ENCODE measurements around the gene LRRC4C. TPM values are rescaled to one million over a fixed set of nuclear protein-coding genes. Genes with fewer than 3 reads are reported as not detected.
"Not testable (repeated sequence)": the region's sequence is repeated elsewhere in the genome, so short reads cannot be mapped to it uniquely, and the experiment has no call there.

Gene LRRC4C
- polyA plus RNA-seq, 4 donors, result 1.4 to 1.6 TPM; not detected in 2

- WGBS, 3 donors, result 62 to 76% (median 66%) methylated on average over 1 of the region's 1 CpG
- DNase-seq (no peak), FAIRE-seq (no peak)
- Histone ChIP-seq H3K4me1 (ENCODE audit: control insufficient read depth in 3 of 3, insufficient read depth in 2 of 3, low read depth in 1 of 3, low read length in 2 of 3) (no peaks in the 10 kb centered on the region), H3K9me3 (ENCODE audit: control insufficient read depth in 2 of 2, insufficient read depth in 1 of 2, low read depth in 1 of 2, low read length in 1 of 2) (no peaks in the 10 kb centered on the region), H3K27ac (ENCODE audit: low read depth in 1 of 3, low read length in 2 of 3) (no peak overlapping the region), H3K27me3 (ENCODE audit: control insufficient read depth in 3 of 3, insufficient read depth in 3 of 3, low read length in 3 of 3) (no peaks in the 10 kb centered on the region), H3K4me3 (ENCODE audit: low read depth in 1 of 3, low read length in 3 of 3) (no peak overlapping the region), H3K36me3 (ENCODE audit: control insufficient read depth in 3 of 3, insufficient read depth in 2 of 3, low read depth in 1 of 3, low read length in 3 of 3) (no peaks in the 10 kb centered on the region)
Observed at GRCh38 chr11:41031551-41032060, 427.8 kb downstream of the LRRC4C start.

- H3K4me3 ChIP-seq (ENCODE audit: low read depth in 1 of 3, low read length in 3 of 3), result no peak overlapping the region
- H3K9me3 ChIP-seq (ENCODE audit: control insufficient read depth in 2 of 2, insufficient read depth in 1 of 2, low read depth in 1 of 2, low read length in 1 of 2), result no peaks in the 10 kb centered on the region
- no peaks in the 10 kb centered on the region for H3K36me3 ChIP-seq (ENCODE audit: control insufficient read depth in 3 of 3, insufficient read depth in 2 of 3, low read depth in 1 of 3, low read length in 3 of 3)
- no peaks in the 10 kb centered on the region for H3K27me3 ChIP-seq (ENCODE audit: control insufficient read depth in 3 of 3, insufficient read depth in 3 of 3, low read length in 3 of 3)
- WGBS, 3 donors, result 90 to 92% (median 90%) methylated on average over 4 of the region's 4 CpGs
- H3K27ac ChIP-seq (ENCODE audit: low read depth in 1 of 3, low read length in 2 of 3), result no peak overlapping the region
- FAIRE-seq (no peak), DNase-seq (no peak)
- no peaks in the 10 kb centered on the region for H3K4me1 ChIP-seq (ENCODE audit: control insufficient read depth in 3 of 3, insufficient read depth in 2 of 3, low read depth in 1 of 3, low read length in 2 of 3)
Observed at GRCh38 chr11:41020259-41020658, 439.2 kb downstream of the LRRC4C start.

GRCh38 chr11:41019666-41020065, 439.8 kb downstream of the LRRC4C start:
- DNase-seq; H3K9me3 ChIP-seq (ENCODE audit: control insufficient read depth in 2 of 2, insufficient read depth in 1 of 2, low read depth in 1 of 2, low read length in 1 of 2); H3K4me1 ChIP-seq (ENCODE audit: control insufficient read depth in 3 of 3, insufficient read depth in 2 of 3, low read depth in 1 of 3, low read length in 2 of 3); FAIRE-seq; H3K27me3 ChIP-seq (ENCODE audit: control insufficient read depth in 3 of 3, insufficient read depth in 3 of 3, low read length in 3 of 3); H3K4me3 ChIP-seq (ENCODE audit: low read depth in 1 of 3, low read length in 3 of 3); H3K36me3 ChIP-seq (ENCODE audit: control insufficient read depth in 3 of 3, insufficient read depth in 2 of 3, low read depth in 1 of 3, low read length in 3 of 3); H3K27ac ChIP-seq (ENCODE audit: low read depth in 1 of 3, low read length in 2 of 3): not testable (repeated sequence)

GRCh38 chr11:41018224-41018623, 441.2 kb downstream of the LRRC4C start:
- Histone ChIP-seq H3K27ac (ENCODE audit: low read depth in 1 of 3, low read length in 2 of 3) (no peak overlapping the region), H3K4me3 (ENCODE audit: low read depth in 1 of 3, low read length in 3 of 3) (no peak overlapping the region), H3K27me3 (ENCODE audit: control insufficient read depth in 3 of 3, insufficient read depth in 3 of 3, low read length in 3 of 3) (no peaks in the 10 kb centered on the region), H3K4me1 (ENCODE audit: control insufficient read depth in 3 of 3, insufficient read depth in 2 of 3, low read depth in 1 of 3, low read length in 2 of 3) (no peaks in the 10 kb centered on the region), H3K9me3 (ENCODE audit: control insufficient read depth in 2 of 2, insufficient read depth in 1 of 2, low read depth in 1 of 2, low read length in 1 of 2) (no peaks in the 10 kb centered on the region), H3K36me3 (ENCODE audit: control insufficient read depth in 3 of 3, insufficient read depth in 2 of 3, low read depth in 1 of 3, low read length in 3 of 3) (no peaks in the 10 kb centered on the region)
- FAIRE-seq (no peak), DNase-seq (no peak)
- WGBS, 3 donors, result 36 to 47% (median 46%) methylated on average over 3 of the region's 3 CpGs

GRCh38 chr11:41010361-41011050, 448.9 kb downstream of the LRRC4C start:
- Histone ChIP-seq H3K27me3 (ENCODE audit: control insufficient read depth in 3 of 3, insufficient read depth in 3 of 3, low read length in 3 of 3) (no peaks in the 10 kb centered on the region), H3K9me3 (ENCODE audit: control insufficient read depth in 2 of 2, insufficient read depth in 1 of 2, low read depth in 1 of 2, low read length in 1 of 2) (no peaks in the 10 kb centered on the region), H3K4me1 (ENCODE audit: control insufficient read depth in 3 of 3, insufficient read depth in 2 of 3, low read depth in 1 of 3, low read length in 2 of 3) (no peaks in the 10 kb centered on the region), H3K36me3 (ENCODE audit: control insufficient read depth in 3 of 3, insufficient read depth in 2 of 3, low read depth in 1 of 3, low read length in 3 of 3) (no peaks in the 10 kb centered on the region), H3K27ac (ENCODE audit: low read depth in 1 of 3, low read length in 2 of 3) (no peak overlapping the region), H3K4me3 (ENCODE audit: low read depth in 1 of 3, low read length in 3 of 3) (no peak overlapping the region)
- no peak for DNase-seq
- 76 to 82% (median 82%) methylated on average over 2 of the region's 2 CpGs for WGBS, 3 donors
- FAIRE-seq, result no peak

- no peaks in the 10 kb centered on the region for H3K36me3 ChIP-seq (ENCODE audit: control insufficient read depth in 3 of 3, insufficient read depth in 2 of 3, low read depth in 1 of 3, low read length in 3 of 3)
Observed at GRCh38 chr11:41005986-41006385, 453.5 kb downstream of the LRRC4C start.

GRCh38 chr11:41003339-41004282, 455.8 kb downstream of the LRRC4C start:
- Histone ChIP-seq H3K9me3 (ENCODE audit: control insufficient read depth in 2 of 2, insufficient read depth in 1 of 2, low read depth in 1 of 2, low read length in 1 of 2) (no peaks in the 10 kb centered on the region), H3K27me3 (ENCODE audit: control insufficient read depth in 3 of 3, insufficient read depth in 3 of 3, low read length in 3 of 3) (no peaks in the 10 kb centered on the region), H3K36me3 (ENCODE audit: control insufficient read depth in 3 of 3, insufficient read depth in 2 of 3, low read depth in 1 of 3, low read length in 3 of 3) (no peaks in the 10 kb centered on the region), H3K4me1 (ENCODE audit: control insufficient read depth in 3 of 3, insufficient read depth in 2 of 3, low read depth in 1 of 3, low read length in 2 of 3) (no peaks in the 10 kb centered on the region), H3K4me3 (ENCODE audit: low read depth in 1 of 3, low read length in 3 of 3) (no peak overlapping the region), H3K27ac (ENCODE audit: low read depth in 1 of 3, low read length in 2 of 3) (no peak overlapping the region)
- 42 to 62% (median 44%) methylated on average over 4 of the region's 4 CpGs for WGBS, 3 donors
- no peak for DNase-seq
- FAIRE-seq, result no peak

More at GRCh38 chr11:41005986-41006385, 453.5 kb downstream of the LRRC4C start:
- Histone ChIP-seq H3K4me1 (ENCODE audit: control insufficient read depth in 3 of 3, insufficient read depth in 2 of 3, low read depth in 1 of 3, low read length in 2 of 3) (no peaks in the 10 kb centered on the region), H3K27ac (ENCODE audit: low read depth in 1 of 3, low read length in 2 of 3) (no peak overlapping the region), H3K27me3 (ENCODE audit: control insufficient read depth in 3 of 3, insufficient read depth in 3 of 3, low read length in 3 of 3) (no peaks in the 10 kb centered on the region), H3K4me3 (ENCODE audit: low read depth in 1 of 3, low read length in 3 of 3) (no peak overlapping the region), H3K9me3 (ENCODE audit: control insufficient read depth in 2 of 2, insufficient read depth in 1 of 2, low read depth in 1 of 2, low read length in 1 of 2) (no peaks in the 10 kb centered on the region)
- no peak for DNase-seq
- FAIRE-seq, result no peak

- H3K27ac ChIP-seq (ENCODE audit: low read depth in 1 of 3, low read length in 2 of 3), result no peak overlapping the region
- H3K4me1 ChIP-seq (ENCODE audit: control insufficient read depth in 3 of 3, insufficient read depth in 2 of 3, low read depth in 1 of 3, low read length in 2 of 3), result no peaks in the 10 kb centered on the region
- no peak for FAIRE-seq
- WGBS, 3 donors, result 38 to 61% (median 40%) methylated on average over 5 of the region's 5 CpGs
- H3K9me3 ChIP-seq (ENCODE audit: control insufficient read depth in 2 of 2, insufficient read depth in 1 of 2, low read depth in 1 of 2, low read length in 1 of 2), result no peaks in the 10 kb centered on the region
- no peak overlapping the region for H3K4me3 ChIP-seq (ENCODE audit: low read depth in 1 of 3, low read length in 3 of 3)
- no peak for DNase-seq
- no peaks in the 10 kb centered on the region for H3K36me3 ChIP-seq (ENCODE audit: control insufficient read depth in 3 of 3, insufficient read depth in 2 of 3, low read depth in 1 of 3, low read length in 3 of 3)
- no peaks in the 10 kb centered on the region for H3K27me3 ChIP-seq (ENCODE audit: control insufficient read depth in 3 of 3, insufficient read depth in 3 of 3, low read length in 3 of 3)
Observed at GRCh38 chr11:40998920-40999319, 460.5 kb downstream of the LRRC4C start.

Data from small intestine (tissue), 7 donors.